ENCODE results near the gene KMT2C. TPM values are rescaled to one million over a fixed set of nuclear protein-coding genes. Genes with fewer than 3 reads are reported as not detected.

The KMT2C gene
- total RNA-seq, 2 experiments from 2014 or later: 47.5 to 105 TPM

- Histone ChIP-seq H3K27ac (ENCODE audit: low read depth, low read length, poor library complexity, severe bottlenecking) (no peak overlapping the region), H2AFZ (ENCODE audit: low read length) (no peak overlapping the region), H3K9me3 (ENCODE audit: low read length) (no peaks in the 10 kb centered on the region), H4K20me1 (ENCODE audit: insufficient read depth, low read length) (no peaks in the 10 kb centered on the region), H3K4me1 (ENCODE audit: insufficient read depth, low read length, poor library complexity, severe bottlenecking) (peaks cover 11% of the 10 kb centered on the region), H3K4me3 (ENCODE audit: low read depth, low read length, poor library complexity, severe bottlenecking) (no peak overlapping the region), H3K4me2 (ENCODE audit: low read length) (no peak overlapping the region), H3K79me2 (ENCODE audit: insufficient read depth, low read depth, low read length) (no peaks in the 10 kb centered on the region), H3K9me2 (ENCODE audit: insufficient read depth, low read length) (no peaks in the 10 kb centered on the region), H3K36me3 (ENCODE audit: insufficient read depth, low read length) (peaks cover 99% of the 10 kb centered on the region)
- CTCF ChIA-PET (ENCODE audit: unreplicated experiment): no interaction called here
- POLR2A ChIA-PET: interaction anchor here (0.7 to 1.2 kb wide), 2 partner anchors 13 to 352 kb away, joined by 3 read pairs; no protein-coding TSS in a partner anchor
- no TSS peak for BruUV-seq (replicated peaks)
- intact Hi-C loops (cut with micrococcal nuclease; ENCODE audit: unreplicated experiment): no loop called here
- TF ChIP-seq, protein P1, sequence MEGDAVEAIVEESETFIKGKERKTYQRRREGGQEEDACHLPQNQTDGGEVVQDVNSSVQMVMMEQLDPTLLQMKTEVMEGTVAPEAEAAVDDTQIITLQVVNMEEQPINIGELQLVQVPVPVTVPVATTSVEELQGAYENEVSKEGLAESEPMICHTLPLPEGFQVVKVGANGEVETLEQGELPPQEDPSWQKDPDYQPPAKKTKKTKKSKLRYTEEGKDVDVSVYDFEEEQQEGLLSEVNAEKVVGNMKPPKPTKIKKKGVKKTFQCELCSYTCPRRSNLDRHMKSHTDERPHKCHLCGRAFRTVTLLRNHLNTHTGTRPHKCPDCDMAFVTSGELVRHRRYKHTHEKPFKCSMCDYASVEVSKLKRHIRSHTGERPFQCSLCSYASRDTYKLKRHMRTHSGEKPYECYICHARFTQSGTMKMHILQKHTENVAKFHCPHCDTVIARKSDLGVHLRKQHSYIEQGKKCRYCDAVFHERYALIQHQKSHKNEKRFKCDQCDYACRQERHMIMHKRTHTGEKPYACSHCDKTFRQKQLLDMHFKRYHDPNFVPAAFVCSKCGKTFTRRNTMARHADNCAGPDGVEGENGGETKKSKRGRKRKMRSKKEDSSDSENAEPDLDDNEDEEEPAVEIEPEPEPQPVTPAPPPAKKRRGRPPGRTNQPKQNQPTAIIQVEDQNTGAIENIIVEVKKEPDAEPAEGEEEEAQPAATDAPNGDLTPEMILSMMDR (conservative IDR thresholded peaks at IDR 0.05; ENCODE audit: low read length): no peak
- TF ChIP-seq EZH2phosphoT487 (IDR thresholded peaks at IDR 0.05; ENCODE audit: borderline replicate concordance, low read depth, low read length): no peak
- no peak for DNase-seq (ENCODE audit: low spot score)
Observed at GRCh38 chr7:152140067-152140466, 295.7 kb downstream of the KMT2C start.

DNA sequence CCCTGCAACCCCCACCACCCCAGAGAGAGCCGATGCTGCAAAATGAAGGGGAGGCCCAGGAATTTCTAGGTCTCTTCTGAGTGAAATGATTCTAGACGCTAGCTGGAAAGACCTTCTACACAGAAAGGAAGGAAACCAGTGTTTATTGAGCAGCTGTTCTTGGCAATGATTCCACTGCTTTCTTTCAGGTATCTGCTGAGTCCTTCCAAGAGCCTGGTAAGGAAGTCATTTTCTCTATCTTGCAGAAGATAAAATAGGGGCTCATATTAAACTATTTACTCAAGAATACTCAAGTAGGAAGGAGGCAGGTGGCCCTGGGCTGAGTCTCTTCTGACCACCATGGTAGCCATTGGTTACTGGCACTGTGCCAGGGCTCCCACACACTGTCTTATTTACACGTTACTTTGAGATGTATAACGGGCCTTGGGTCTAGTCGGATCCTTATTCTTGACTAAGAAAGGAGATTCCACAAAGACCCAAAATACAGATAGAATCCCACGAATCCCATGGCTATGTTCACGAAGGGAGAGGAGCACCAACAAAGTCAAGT is 298.3 kb downstream of the KMT2C start:
- ChIA-PET POLR2A (no interaction called here), CTCF (ENCODE audit: unreplicated experiment) (no interaction called here)
- no peaks in the 10 kb centered on the region for H3K9me2 ChIP-seq (ENCODE audit: insufficient read depth, low read length)
- DNase-seq (ENCODE audit: low spot score): no peak
- no peak for TF ChIP-seq EZH2phosphoT487 (IDR thresholded peaks at IDR 0.05; ENCODE audit: borderline replicate concordance, low read depth, low read length)
- TF ChIP-seq, protein P1 (conservative IDR thresholded peaks at IDR 0.05; ENCODE audit: low read length): no peak
- no peak overlapping the region for H3K27ac ChIP-seq (ENCODE audit: low read depth, low read length, poor library complexity, severe bottlenecking)
- H2AFZ ChIP-seq (ENCODE audit: low read length): no peak overlapping the region
- H3K4me2 ChIP-seq (ENCODE audit: low read length): no peak overlapping the region
- intact Hi-C loops (cut with micrococcal nuclease; ENCODE audit: unreplicated experiment): no loop called here
- no TSS peak for BruUV-seq (replicated peaks)
- H4K20me1 ChIP-seq (ENCODE audit: insufficient read depth, low read length): no peaks in the 10 kb centered on the region
- no peak overlapping the region for H3K4me3 ChIP-seq (ENCODE audit: low read depth, low read length, poor library complexity, severe bottlenecking)
- H3K36me3 ChIP-seq (ENCODE audit: insufficient read depth, low read length): peaks cover 92% of the 10 kb centered on the region
- no peaks in the 10 kb centered on the region for H3K4me1 ChIP-seq (ENCODE audit: insufficient read depth, low read length, poor library complexity, severe bottlenecking)
- no peaks in the 10 kb centered on the region for H3K79me2 ChIP-seq (ENCODE audit: insufficient read depth, low read depth, low read length)
- no peaks in the 10 kb centered on the region for H3K9me3 ChIP-seq (ENCODE audit: low read length)

- H3K4me1 ChIP-seq (ENCODE audit: insufficient read depth, low read length, poor library complexity, severe bottlenecking): no peaks in the 10 kb centered on the region
- H3K27ac ChIP-seq (ENCODE audit: low read depth, low read length, poor library complexity, severe bottlenecking): no peak overlapping the region
- no peak for TF ChIP-seq EZH2phosphoT487 (IDR thresholded peaks at IDR 0.05; ENCODE audit: borderline replicate concordance, low read depth, low read length)
- TF ChIP-seq, protein P1 (conservative IDR thresholded peaks at IDR 0.05; ENCODE audit: low read length): no peak
- H3K4me2 ChIP-seq (ENCODE audit: low read length): no peak overlapping the region
- CTCF ChIA-PET (ENCODE audit: unreplicated experiment): no interaction called here
- H3K9me3 ChIP-seq (ENCODE audit: low read length): no peaks in the 10 kb centered on the region
- no peaks in the 10 kb centered on the region for H3K9me2 ChIP-seq (ENCODE audit: insufficient read depth, low read length)
- no peak for DNase-seq (ENCODE audit: low spot score)
- no peak overlapping the region for H3K4me3 ChIP-seq (ENCODE audit: low read depth, low read length, poor library complexity, severe bottlenecking)
- no peaks in the 10 kb centered on the region for H3K79me2 ChIP-seq (ENCODE audit: insufficient read depth, low read depth, low read length)
- no TSS peak for BruUV-seq (replicated peaks)
- no peak overlapping the region for H2AFZ ChIP-seq (ENCODE audit: low read length)
- H3K36me3 ChIP-seq (ENCODE audit: insufficient read depth, low read length): peaks cover 92% of the 10 kb centered on the region
- POLR2A ChIA-PET: interaction anchor here (1.2 kb wide), 1 partner anchor 23 kb away, joined by 3 read pairs; no protein-coding TSS in a partner anchor
- intact Hi-C loops (cut with micrococcal nuclease; ENCODE audit: unreplicated experiment): no loop called here
- no peaks in the 10 kb centered on the region for H4K20me1 ChIP-seq (ENCODE audit: insufficient read depth, low read length)
Observed at GRCh38 chr7:152136686-152137085, 299.1 kb downstream of the KMT2C start.

All from OCI-LY7 (cell line).